ENCODE results near the gene ADAP1.

- TF ChIP-seq, protein P1, sequence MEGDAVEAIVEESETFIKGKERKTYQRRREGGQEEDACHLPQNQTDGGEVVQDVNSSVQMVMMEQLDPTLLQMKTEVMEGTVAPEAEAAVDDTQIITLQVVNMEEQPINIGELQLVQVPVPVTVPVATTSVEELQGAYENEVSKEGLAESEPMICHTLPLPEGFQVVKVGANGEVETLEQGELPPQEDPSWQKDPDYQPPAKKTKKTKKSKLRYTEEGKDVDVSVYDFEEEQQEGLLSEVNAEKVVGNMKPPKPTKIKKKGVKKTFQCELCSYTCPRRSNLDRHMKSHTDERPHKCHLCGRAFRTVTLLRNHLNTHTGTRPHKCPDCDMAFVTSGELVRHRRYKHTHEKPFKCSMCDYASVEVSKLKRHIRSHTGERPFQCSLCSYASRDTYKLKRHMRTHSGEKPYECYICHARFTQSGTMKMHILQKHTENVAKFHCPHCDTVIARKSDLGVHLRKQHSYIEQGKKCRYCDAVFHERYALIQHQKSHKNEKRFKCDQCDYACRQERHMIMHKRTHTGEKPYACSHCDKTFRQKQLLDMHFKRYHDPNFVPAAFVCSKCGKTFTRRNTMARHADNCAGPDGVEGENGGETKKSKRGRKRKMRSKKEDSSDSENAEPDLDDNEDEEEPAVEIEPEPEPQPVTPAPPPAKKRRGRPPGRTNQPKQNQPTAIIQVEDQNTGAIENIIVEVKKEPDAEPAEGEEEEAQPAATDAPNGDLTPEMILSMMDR (optimal IDR thresholded peaks at IDR 0.05 in 1 of 3, IDR thresholded peaks at IDR 0.05 in 1 of 3, conservative IDR thresholded peaks at IDR 0.05 in 1 of 3; ENCODE audit: extremely low read depth in 1 of 3, insufficient read depth in 2 of 3, low read length in 3 of 3): peak; percentile 94 to 100 (median 99)
- TF ChIP-seq EZH2 (IDR thresholded peaks at IDR 0.05; ENCODE audit: low read length): no peak
Measured at GRCh38 chr7:873367-874002, 81.0 kb downstream of the ADAP1 start.

Measured in keratinocyte (primary cell).